Mesendoderm (in vitro differentiated cells): ENCODE measurements around the gene INHA. TPM values are rescaled to one million over a fixed set of nuclear protein-coding genes. Genes with fewer than 3 reads are reported as not detected.
A peak's percentile ranks its signal among the peaks of the same experiment; 100 is the strongest.

ENCODE experiments used
- DNase-seq: peaks from one replicate; pipeline ENCODE4 v3.0.0; 2013
- H2AK5ac ChIP-seq: 2 replicates; pipeline ENCODE4 v1.6.1; 2013; ENCODE audit warnings: low read length, inconsistent platforms
- H2BK120ac ChIP-seq: 2 replicates; pipeline ENCODE4 v1.6.1; 2013; ENCODE audit warnings: low read depth, mild to moderate bottlenecking, low read length, moderate library complexity, mixed read lengths
- H2BK15ac ChIP-seq: replicated peaks from 2 replicates; pipeline ENCODE4 v1.6.1; 2013; ENCODE audit warnings: low read depth, mild to moderate bottlenecking, moderate library complexity
- H2BK5ac ChIP-seq: 2 replicates; pipeline ENCODE4 v1.6.1; 2013; ENCODE audit warnings: low read length, inconsistent platforms
- H3K18ac ChIP-seq: 2 replicates; pipeline ENCODE4 v1.6.1; 2013; ENCODE audit warnings: mild to moderate bottlenecking, low read length, mixed read lengths
- H3K23ac ChIP-seq: one replicate; pipeline ENCODE4 v1.6.1; 2013; ENCODE audit warnings: low read length
- H3K27ac ChIP-seq: 2 replicates; pipeline ENCODE4 v1.5.1; 2013; ENCODE audit warnings: low read depth, mild to moderate bottlenecking, inconsistent platforms, low read length, moderate library complexity
- H3K27me3 ChIP-seq: 2 replicates; pipeline ENCODE4 v1.6.1; 2013; ENCODE audit warnings: low read length, control low read depth, mild to moderate bottlenecking, inconsistent platforms; ENCODE audit not compliant: insufficient read depth, poor library complexity
- H3K36me3 ChIP-seq: 2 replicates; pipeline ENCODE4 v1.6.1; 2013; ENCODE audit warnings: low read length, inconsistent platforms; ENCODE audit not compliant: control insufficient read depth, insufficient read depth
- H3K4ac ChIP-seq: one replicate; pipeline ENCODE4 v1.6.1; 2013; ENCODE audit warnings: low read depth, mild to moderate bottlenecking, low read length, moderate library complexity
- H3K4me1 ChIP-seq: 2 replicates; pipeline ENCODE4 v1.6.1; 2013; ENCODE audit warnings: low read depth, low read length, inconsistent platforms; ENCODE audit not compliant: control insufficient read depth
- H3K4me2 ChIP-seq: 2 replicates; pipeline ENCODE4 v1.6.1; 2013; ENCODE audit warnings: low read length
- H3K4me3 ChIP-seq: 2 replicates; pipeline ENCODE4 v1.5.1; 2013; ENCODE audit warnings: mild to moderate bottlenecking, low read length
- H3K56ac ChIP-seq: one replicate; pipeline ENCODE4 v1.6.1; 2013; ENCODE audit warnings: low read length
- H3K79me1 ChIP-seq: 2 replicates; pipeline ENCODE4 v1.6.1; 2013; ENCODE audit warnings: low read length, inconsistent platforms
- H3K79me2 ChIP-seq: 2 replicates; pipeline ENCODE4 v1.6.1; 2013; ENCODE audit warnings: mild to moderate bottlenecking, low read length; ENCODE audit not compliant: control insufficient read depth, insufficient read depth
- H3K9ac ChIP-seq: 2 replicates; pipeline ENCODE4 v1.6.1; 2013; ENCODE audit warnings: low read length, inconsistent platforms
- H4K5ac ChIP-seq: one replicate; pipeline ENCODE4 v1.6.1; 2013; ENCODE audit warnings: low read length
- H4K8ac ChIP-seq: one replicate; pipeline ENCODE4 v1.6.1; 2013; ENCODE audit warnings: low read depth, mild to moderate bottlenecking, control low read depth, low read length, moderate library complexity
- WGBS: extraction: QIAGEN DNeasy Blood & Tissue Kit; methylation state at CpG from one replicate; pipeline ENCODE4 v1.1.7; 2013; ENCODE audit warnings: low lambda C conversion rate, missing lambda C conversion rate; ENCODE audit not compliant: insufficient coverage; ENCODE audit errors: extremely low coverage; 5-methylcytosine and 5-hydroxymethylcytosine counted together
- polyA plus RNA-seq, 2 experiments: library from polyadenylated mRNA; stranded (reverse); fragments of 200-250 nt; gene quantifications; one replicate each; pipeline ENCODE4 v1.2.3, GENCODE V29; 2013

Gene INHA
- polyA plus RNA-seq (2013, experiment 1 of 2) = 0.84 TPM
- 0.85 TPM for polyA plus RNA-seq (2013, experiment 2 of 2)

- no peak for DNase-seq
- no peak within 1 kb of the TSS for H4K8ac ChIP-seq
- WGBS = no CpG with 5 or more reads among the region's 13 CpGs
Measured at GRCh38 chr2:219572237-219573001, at the start of gene INHA. Gene INHA, plus strand, starts transcription at chr2:219572310. Its CDS starts 65 bp downstream, at chr2:219572375.

DNA sequence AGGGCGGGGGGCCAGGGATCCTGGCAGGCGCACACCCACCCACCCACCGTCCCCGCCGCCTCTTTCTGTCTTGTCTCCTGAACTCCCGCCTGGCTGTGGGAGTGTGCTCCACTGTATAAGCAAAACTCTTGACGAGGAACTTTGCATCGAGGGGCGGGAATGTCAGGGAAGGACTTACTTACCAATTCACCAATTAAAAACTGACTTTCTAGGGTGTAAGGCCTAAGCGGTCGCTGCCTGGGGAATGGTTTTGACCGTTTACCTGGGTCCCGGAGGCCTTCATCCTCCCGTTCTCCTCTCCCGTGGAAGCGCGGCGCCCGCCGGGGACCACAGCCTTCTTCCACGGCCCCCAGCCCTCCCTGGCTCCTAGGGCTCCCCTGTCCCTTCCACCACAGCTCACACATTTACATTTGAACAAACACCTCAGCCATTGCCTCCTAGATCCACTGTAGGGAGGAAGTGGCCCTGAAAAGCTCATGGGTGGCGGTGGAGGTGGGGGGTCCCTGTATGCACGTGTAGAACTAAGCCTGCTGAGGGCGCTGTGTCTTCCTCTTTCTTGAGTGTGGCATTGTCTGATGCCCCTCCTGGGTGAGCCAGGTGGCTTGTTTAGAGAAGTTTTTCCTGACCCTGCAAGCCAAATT, 49.0 kb upstream of the INHA start:
- H2BK15ac ChIP-seq = no peak overlapping the region
- H4K8ac ChIP-seq = no peak overlapping the region
- H3K18ac ChIP-seq = peak overlapping the region; percentile 46
- peak overlapping the region; percentile 47 for H3K9ac ChIP-seq
- H3K79me2 ChIP-seq = no peaks in the 10 kb centered on the region
- H3K4me2 ChIP-seq = peak overlapping the region; percentile 28
- no peak overlapping the region for H2BK5ac ChIP-seq
- no peak overlapping the region for H4K5ac ChIP-seq
- H3K4me1 ChIP-seq = peaks cover 11% of the 10 kb centered on the region
- peak; percentile 57 for DNase-seq
- no peak overlapping the region for H2AK5ac ChIP-seq
- no peaks in the 10 kb centered on the region for H3K27me3 ChIP-seq
- peak overlapping the region; percentile 78 for H3K56ac ChIP-seq
- no peaks in the 10 kb centered on the region for H3K79me1 ChIP-seq
- no CpG with 5 or more reads among the region's 24 CpGs for WGBS
- no peak overlapping the region for H3K4me3 ChIP-seq
- no peak overlapping the region for H3K27ac ChIP-seq
- H3K36me3 ChIP-seq = no peaks in the 10 kb centered on the region
- H3K23ac ChIP-seq = no peak overlapping the region
- peak overlapping the region; percentile 66 for H3K4ac ChIP-seq
- no peak overlapping the region for H2BK120ac ChIP-seq

More at GRCh38 chr2:219572237-219573001, at the start of gene INHA:
- H2BK5ac ChIP-seq = peak within 1 kb of the TSS; percentile 18
- H3K27me3 ChIP-seq = no peaks in the 10 kb centered on the region
- no peak within 1 kb of the TSS for H3K4me3 ChIP-seq
- H3K27ac ChIP-seq = peak within 1 kb of the TSS; percentile 96
- no peak within 1 kb of the TSS for H2AK5ac ChIP-seq
- H3K4me2 ChIP-seq = peak within 1 kb of the TSS; percentile 14
- H3K4ac ChIP-seq = peak within 1 kb of the TSS; percentile 92
- peak within 1 kb of the TSS; percentile 92 for H3K18ac ChIP-seq
- H3K56ac ChIP-seq = peak within 1 kb of the TSS; percentile 99
- H3K9ac ChIP-seq = peak within 1 kb of the TSS; percentile 70
- no peak within 1 kb of the TSS for H4K5ac ChIP-seq
- H2BK15ac ChIP-seq = no peak within 1 kb of the TSS
- no peak within 1 kb of the TSS for H3K23ac ChIP-seq
- peaks cover 3% of the 10 kb centered on the region for H3K4me1 ChIP-seq
- no peaks in the 10 kb centered on the region for H3K79me1 ChIP-seq
- peak within 1 kb of the TSS; percentile 56 for H2BK120ac ChIP-seq
- H3K36me3 ChIP-seq = no peaks in the 10 kb centered on the region
- H3K79me2 ChIP-seq = peaks cover 6% of the 10 kb centered on the region

- DNase-seq = no peak
- peaks cover 11% of the 10 kb centered on the region for H3K4me1 ChIP-seq
- H3K27me3 ChIP-seq = no peaks in the 10 kb centered on the region
Measured at GRCh38 chr2:219524817-219525216, 47.3 kb upstream of the INHA start.

DNA sequence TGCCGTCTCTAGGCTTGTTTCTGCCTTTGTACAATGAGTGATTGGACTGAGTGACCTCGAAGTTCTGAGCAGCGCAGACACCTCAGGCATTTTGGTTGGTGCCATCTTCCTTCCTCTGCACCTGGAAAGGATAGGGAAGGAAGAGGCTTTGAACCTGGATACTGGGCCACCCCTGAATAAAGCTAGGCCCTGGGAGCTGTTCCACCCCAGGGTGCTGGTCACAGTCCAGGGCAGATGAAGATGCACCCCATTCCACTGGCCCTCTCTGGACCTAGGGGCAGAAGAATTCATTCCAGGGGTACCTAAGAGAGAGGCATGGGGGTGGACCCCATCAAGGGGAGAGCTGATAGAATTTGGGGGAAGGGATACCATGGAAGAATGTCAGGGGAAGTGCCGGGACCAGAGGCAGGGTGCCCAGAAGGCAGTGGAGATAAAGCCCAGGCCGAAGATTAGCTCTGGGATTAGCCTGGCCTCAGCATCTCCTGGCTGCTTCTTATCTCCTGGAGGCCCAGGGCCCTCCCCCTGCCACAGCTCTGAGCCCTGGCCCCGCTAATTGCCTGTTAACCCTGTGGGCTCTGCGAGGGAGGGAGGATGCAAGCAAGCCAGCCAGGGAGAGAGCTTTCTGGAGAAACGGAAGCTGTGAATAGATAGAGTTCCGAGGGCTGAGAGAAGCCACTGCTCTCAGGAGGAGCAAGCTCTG, 46.4 kb upstream of the INHA start:
- H3K27ac ChIP-seq = no peak overlapping the region

More at GRCh38 chr2:219524817-219525216, 47.3 kb upstream of the INHA start:
- H2BK15ac ChIP-seq = no peak overlapping the region
- H3K9ac ChIP-seq = no peak overlapping the region
- no peaks in the 10 kb centered on the region for H3K79me2 ChIP-seq
- no peak overlapping the region for H3K27ac ChIP-seq
- no peak overlapping the region for H2AK5ac ChIP-seq
- H2BK120ac ChIP-seq = no peak overlapping the region
- no peak overlapping the region for H3K4ac ChIP-seq
- H3K4me3 ChIP-seq = no peak overlapping the region
- H3K23ac ChIP-seq = no peak overlapping the region
- no peaks in the 10 kb centered on the region for H3K79me1 ChIP-seq
- H3K36me3 ChIP-seq = no peaks in the 10 kb centered on the region
- no peak overlapping the region for H3K56ac ChIP-seq
- no peak overlapping the region for H3K4me2 ChIP-seq
- H3K18ac ChIP-seq = no peak overlapping the region
- WGBS = no CpG with 5 or more reads among the region's 2 CpGs
- H4K5ac ChIP-seq = no peak overlapping the region
- no peak overlapping the region for H4K8ac ChIP-seq
- no peak overlapping the region for H2BK5ac ChIP-seq

GRCh38 chr2:219526320-219527075, 45.6 kb upstream of the INHA start:
- Histone ChIP-seq H3K36me3 (no peaks in the 10 kb centered on the region), H3K27ac (no peak overlapping the region), H3K9ac (peak overlapping the region; percentile 18), H4K5ac (no peak overlapping the region), H2BK15ac (no peak overlapping the region), H3K56ac (peak overlapping the region; percentile 66), H2AK5ac (peak overlapping the region; percentile 92), H3K4me3 (no peak overlapping the region), H2BK5ac (no peak overlapping the region), H3K4me2 (no peak overlapping the region), H3K27me3 (no peaks in the 10 kb centered on the region), H3K79me1 (no peaks in the 10 kb centered on the region), H4K8ac (no peak overlapping the region), H3K4me1 (peaks cover 11% of the 10 kb centered on the region), H3K23ac (no peak overlapping the region), H3K18ac (no peak overlapping the region), H2BK120ac (no peak overlapping the region), H3K4ac (no peak overlapping the region), H3K79me2 (no peaks in the 10 kb centered on the region)
- no CpG with 5 or more reads among the region's 11 CpGs for WGBS
- DNase-seq = no peak

More for the DNA sequence above, 46.4 kb upstream of the INHA start:
- Histone ChIP-seq H3K36me3 (no peaks in the 10 kb centered on the region), H3K9ac (no peak overlapping the region), H2AK5ac (no peak overlapping the region), H3K56ac (peak overlapping the region; percentile 66), H3K4me2 (no peak overlapping the region), H4K8ac (no peak overlapping the region), H3K23ac (no peak overlapping the region), H3K4me1 (peaks cover 11% of the 10 kb centered on the region), H3K4me3 (no peak overlapping the region), H3K79me1 (no peaks in the 10 kb centered on the region), H2BK15ac (no peak overlapping the region), H2BK5ac (no peak overlapping the region), H3K18ac (no peak overlapping the region), H2BK120ac (no peak overlapping the region), H3K4ac (no peak overlapping the region), H4K5ac (no peak overlapping the region), H3K27me3 (no peaks in the 10 kb centered on the region), H3K79me2 (no peaks in the 10 kb centered on the region)
- WGBS = no CpG with 5 or more reads among the region's 9 CpGs
- DNase-seq = peak; percentile 95
